Brain microvascular endothelial cell (primary cell): Measurements from ENCODE around the gene MRAP2.
"Not testable (repeated sequence)": the region's sequence is repeated elsewhere in the genome, so short reads cannot be mapped to it uniquely, and the experiment has no call there.

ENCODE experiments used
- DNase-seq: peaks from one replicate; pipeline ENCODE4 v3.0.0-alpha.2; 2020
- H3K27ac ChIP-seq: fragments of 250-450 bp; sonication (Bioruptor Pico); 2 replicates; pipeline ENCODE4 v1.5.1; 2020; ENCODE audit warnings: mild to moderate bottlenecking, moderate library complexity
- H3K27me3 ChIP-seq: fragments of 250-450 bp; sonication (Bioruptor Pico); replicated peaks from 2 replicates; pipeline ENCODE4 v1.5.1; 2020; ENCODE audit warnings: mild to moderate bottlenecking
- H3K36me3 ChIP-seq: fragments of 250-450 bp; sonication (Bioruptor Pico); replicated peaks from 2 replicates; pipeline ENCODE4 v1.5.1; 2020; ENCODE audit warnings: mild to moderate bottlenecking
- H3K4me3 ChIP-seq: 2 replicates; pipeline ENCODE4 v1.5.1; 2011; ENCODE audit warnings: low read depth, mild to moderate bottlenecking, control low read depth, low read length, moderate library complexity
- in situ Hi-C: cut with HindIII; loops from 2 replicates; pipeline ENCODE4 v1.10.0; 2017; ENCODE audit warnings: low sequenced_read_pairs, low pct_ligation_motif_present
- TF ChIP-seq, protein P1 (sequence below): IDR thresholded peaks from 2 replicates; pipeline ENCODE4 v1.5.1; 2011; ENCODE audit warnings: low read depth, mild to moderate bottlenecking, moderate library complexity, low read length, control low read depth, inconsistent platforms; ENCODE audit errors: missing control alignments

Gene MRAP2

DNA sequence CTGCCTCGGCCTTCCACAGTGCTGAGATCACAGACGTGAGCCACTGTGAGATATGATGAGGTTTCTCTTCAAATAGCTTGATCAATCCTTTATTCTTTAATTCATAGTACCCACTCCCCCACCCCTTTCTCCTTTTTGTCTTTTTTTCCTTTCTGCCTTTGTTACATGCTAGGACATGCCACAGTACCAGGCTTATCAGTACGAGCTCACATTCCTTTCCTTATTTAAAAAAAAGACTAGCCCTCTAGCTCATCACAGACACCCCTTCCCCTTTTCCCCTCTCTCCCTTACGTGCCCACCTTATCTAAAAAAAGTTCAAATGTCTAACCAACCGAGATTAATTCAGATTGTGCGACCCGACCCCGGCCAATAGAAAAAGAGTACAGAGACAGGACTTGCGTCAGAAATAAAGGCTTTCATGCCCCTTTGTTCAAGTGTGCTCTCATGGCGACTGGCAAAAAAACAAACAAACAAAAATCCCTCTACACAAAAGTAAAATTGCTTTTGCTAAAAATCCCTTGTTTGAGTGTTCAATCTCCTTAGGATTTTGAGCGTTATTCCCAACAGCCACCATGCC lies 49.2 kb downstream of the MRAP2 start:
- in situ Hi-C loops: no loop called here
- Histone ChIP-seq H3K27me3 (no peaks in the 10 kb centered on the region), H3K4me3 (no peak overlapping the region)

DNA sequence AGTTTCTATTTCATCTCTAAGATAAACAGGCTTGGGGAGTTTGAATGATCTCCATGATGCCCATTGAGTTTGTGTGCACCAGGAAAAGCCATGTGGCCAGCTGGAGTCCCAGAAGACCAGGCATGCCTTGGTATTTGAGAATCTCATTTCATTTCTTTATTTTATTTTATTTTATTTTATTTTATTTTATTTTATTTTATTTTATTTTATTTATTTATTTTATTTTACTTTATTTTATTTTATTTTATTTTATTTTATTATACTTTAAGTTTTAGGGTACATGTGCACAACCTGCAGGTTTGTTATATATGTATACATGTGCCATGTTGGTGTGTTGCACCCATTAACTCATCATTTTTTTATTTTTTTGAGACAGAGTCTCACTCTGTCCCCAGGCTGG lies 51.1 kb downstream of the MRAP2 start:
- in situ Hi-C loops, DNase-seq, H3K4me3 ChIP-seq, H3K36me3 ChIP-seq, H3K27me3 ChIP-seq, H3K27ac ChIP-seq: not testable (repeated sequence)

More for the DNA sequence above, 49.2 kb downstream of the MRAP2 start:
- TF ChIP-seq, protein P1, sequence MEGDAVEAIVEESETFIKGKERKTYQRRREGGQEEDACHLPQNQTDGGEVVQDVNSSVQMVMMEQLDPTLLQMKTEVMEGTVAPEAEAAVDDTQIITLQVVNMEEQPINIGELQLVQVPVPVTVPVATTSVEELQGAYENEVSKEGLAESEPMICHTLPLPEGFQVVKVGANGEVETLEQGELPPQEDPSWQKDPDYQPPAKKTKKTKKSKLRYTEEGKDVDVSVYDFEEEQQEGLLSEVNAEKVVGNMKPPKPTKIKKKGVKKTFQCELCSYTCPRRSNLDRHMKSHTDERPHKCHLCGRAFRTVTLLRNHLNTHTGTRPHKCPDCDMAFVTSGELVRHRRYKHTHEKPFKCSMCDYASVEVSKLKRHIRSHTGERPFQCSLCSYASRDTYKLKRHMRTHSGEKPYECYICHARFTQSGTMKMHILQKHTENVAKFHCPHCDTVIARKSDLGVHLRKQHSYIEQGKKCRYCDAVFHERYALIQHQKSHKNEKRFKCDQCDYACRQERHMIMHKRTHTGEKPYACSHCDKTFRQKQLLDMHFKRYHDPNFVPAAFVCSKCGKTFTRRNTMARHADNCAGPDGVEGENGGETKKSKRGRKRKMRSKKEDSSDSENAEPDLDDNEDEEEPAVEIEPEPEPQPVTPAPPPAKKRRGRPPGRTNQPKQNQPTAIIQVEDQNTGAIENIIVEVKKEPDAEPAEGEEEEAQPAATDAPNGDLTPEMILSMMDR: no peak
- H3K36me3 ChIP-seq: no peaks in the 10 kb centered on the region
- no peak for DNase-seq
- H3K27ac ChIP-seq: no peak overlapping the region

DNA sequence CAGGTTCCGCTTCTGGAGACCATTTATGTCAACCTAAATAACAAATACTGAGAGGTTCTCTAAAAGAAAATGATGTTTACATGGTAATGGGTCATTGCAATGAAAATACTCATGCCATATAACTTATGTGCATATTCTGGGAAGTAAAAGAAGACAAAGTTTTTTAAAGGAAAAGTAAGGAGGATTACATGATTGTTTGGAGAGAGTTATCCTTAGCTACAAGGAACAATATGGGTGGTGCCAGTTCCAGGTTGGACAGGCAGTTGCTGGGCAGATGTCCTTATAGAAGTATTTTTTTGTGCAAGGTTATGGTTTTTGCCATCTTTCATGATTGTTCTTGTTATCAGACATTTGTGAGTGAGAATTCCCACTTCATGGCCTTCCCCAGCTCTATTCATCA lies 52.5 kb downstream of the MRAP2 start:
- H3K36me3 ChIP-seq: no peaks in the 10 kb centered on the region
- no peak overlapping the region for H3K4me3 ChIP-seq
- no peak for DNase-seq
- H3K27ac ChIP-seq: no peak overlapping the region
- in situ Hi-C loops: no loop called here
- no peaks in the 10 kb centered on the region for H3K27me3 ChIP-seq
- TF ChIP-seq, protein P1: no peak

DNA sequence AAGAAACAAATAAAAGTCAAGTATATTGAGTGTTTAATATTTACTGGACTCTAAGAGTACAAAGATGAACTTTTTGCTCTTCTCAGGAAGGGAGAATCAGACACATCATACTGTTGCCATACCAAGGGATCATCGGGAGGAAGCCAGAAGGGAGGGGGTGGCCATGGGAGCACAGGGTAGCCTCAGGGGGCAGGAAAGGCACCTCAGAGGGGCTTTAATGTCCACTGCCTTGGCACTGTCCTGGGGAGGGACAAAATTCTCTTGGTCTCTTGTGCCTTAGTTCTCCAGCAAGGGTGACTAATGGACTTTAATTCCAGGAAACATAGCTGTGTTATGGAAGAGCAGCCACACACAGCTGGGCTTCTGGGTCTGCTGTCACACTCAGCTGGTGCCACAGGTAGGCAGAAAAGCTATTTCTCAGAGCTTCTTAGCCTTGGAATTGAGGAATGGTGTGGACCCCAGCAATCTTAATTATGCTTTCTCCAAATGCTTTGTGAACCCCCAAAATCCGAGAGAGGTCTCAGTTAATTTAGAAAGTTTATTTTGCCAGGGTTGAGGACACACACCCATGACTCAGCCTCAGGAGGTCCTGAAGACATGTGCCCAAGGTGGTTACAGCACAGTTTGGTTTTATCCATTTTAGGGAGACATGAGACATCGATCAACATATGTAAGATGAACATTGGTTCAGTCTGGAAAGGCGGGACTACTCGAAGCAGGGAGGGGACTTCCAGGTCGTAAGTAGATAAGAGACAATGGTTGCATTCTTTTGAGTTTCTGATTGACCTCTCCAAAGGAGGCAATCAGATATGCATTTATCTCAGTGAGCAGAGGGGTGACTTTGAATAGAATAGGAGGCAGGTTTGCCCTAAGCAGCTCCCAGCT lies 53.2 kb downstream of the MRAP2 start:
- no peak overlapping the region for H3K4me3 ChIP-seq
- H3K36me3 ChIP-seq: no peaks in the 10 kb centered on the region
- TF ChIP-seq, protein P1: no peak
- H3K27me3 ChIP-seq: no peaks in the 10 kb centered on the region
- in situ Hi-C loops: no loop called here
- H3K27ac ChIP-seq: no peak overlapping the region
- DNase-seq: no peak

DNA sequence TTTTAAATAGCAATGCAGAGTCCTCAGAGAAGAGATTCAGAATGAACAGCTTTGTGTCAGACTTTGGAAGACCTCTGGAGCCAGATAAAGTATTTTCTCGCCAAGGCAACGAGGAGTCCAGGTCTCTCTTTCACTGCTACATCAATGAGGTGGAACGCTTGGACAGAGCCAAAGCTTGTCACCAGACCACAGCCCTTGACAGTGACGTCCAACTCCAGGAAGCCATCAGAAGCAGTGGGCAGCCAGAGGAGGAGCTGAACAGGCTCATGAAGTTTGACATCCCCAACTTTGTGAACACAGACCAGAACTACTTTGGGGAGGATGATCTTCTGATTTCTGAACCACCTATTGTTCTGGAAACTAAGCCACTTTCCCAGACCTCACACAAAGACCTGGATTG lies 55.5 kb downstream of the MRAP2 start:
- TF ChIP-seq, protein P1: no peak
- no peak overlapping the region for H3K4me3 ChIP-seq
- DNase-seq: no peak
- in situ Hi-C loops: no loop called here
- no peak overlapping the region for H3K27ac ChIP-seq
- no peaks in the 10 kb centered on the region for H3K27me3 ChIP-seq
- H3K36me3 ChIP-seq: no peaks in the 10 kb centered on the region

DNA sequence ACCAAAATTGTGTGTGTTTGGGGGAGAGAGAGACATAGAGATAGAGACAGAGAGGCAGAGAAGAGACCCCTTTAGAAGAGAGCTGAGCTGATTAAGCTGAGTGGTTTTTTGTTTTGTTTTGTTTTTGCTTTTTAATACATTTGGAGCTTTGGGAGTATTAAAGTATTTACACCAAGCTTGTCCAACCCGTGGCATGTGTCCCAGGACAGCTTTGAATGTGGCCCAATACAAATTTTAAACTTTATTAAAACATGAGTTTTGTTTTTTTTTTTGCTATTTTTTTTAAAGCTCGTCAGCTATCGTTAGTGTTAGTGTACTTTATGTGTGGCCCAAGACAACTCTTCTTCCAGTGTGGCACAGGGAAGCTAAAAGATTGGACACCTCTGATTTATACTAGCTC lies 56.0 kb downstream of the MRAP2 start:
- no peak overlapping the region for H3K4me3 ChIP-seq
- H3K27ac ChIP-seq: no peak overlapping the region
- H3K27me3 ChIP-seq: no peaks in the 10 kb centered on the region
- H3K36me3 ChIP-seq: no peaks in the 10 kb centered on the region
- in situ Hi-C loops: no loop called here
- DNase-seq: no peak
- TF ChIP-seq, protein P1: no peak
